GM12874 (cell line): ENCODE measurements around the gene UTS2B.

Experiments used
- TF ChIP-seq, protein P1 (sequence below): IDR thresholded peaks from 2 replicates; pipeline ENCODE4 v1.5.1; 2011; ENCODE audit warnings: low read depth, mild to moderate bottlenecking, control low read depth, low read length, moderate library complexity; ENCODE audit not compliant: insufficient read depth

UTS2B gene

GRCh38 chr3:191303596-191303995, 26.7 kb downstream of the UTS2B start:
- TF ChIP-seq, protein P1, sequence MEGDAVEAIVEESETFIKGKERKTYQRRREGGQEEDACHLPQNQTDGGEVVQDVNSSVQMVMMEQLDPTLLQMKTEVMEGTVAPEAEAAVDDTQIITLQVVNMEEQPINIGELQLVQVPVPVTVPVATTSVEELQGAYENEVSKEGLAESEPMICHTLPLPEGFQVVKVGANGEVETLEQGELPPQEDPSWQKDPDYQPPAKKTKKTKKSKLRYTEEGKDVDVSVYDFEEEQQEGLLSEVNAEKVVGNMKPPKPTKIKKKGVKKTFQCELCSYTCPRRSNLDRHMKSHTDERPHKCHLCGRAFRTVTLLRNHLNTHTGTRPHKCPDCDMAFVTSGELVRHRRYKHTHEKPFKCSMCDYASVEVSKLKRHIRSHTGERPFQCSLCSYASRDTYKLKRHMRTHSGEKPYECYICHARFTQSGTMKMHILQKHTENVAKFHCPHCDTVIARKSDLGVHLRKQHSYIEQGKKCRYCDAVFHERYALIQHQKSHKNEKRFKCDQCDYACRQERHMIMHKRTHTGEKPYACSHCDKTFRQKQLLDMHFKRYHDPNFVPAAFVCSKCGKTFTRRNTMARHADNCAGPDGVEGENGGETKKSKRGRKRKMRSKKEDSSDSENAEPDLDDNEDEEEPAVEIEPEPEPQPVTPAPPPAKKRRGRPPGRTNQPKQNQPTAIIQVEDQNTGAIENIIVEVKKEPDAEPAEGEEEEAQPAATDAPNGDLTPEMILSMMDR, result no peak

DNA sequence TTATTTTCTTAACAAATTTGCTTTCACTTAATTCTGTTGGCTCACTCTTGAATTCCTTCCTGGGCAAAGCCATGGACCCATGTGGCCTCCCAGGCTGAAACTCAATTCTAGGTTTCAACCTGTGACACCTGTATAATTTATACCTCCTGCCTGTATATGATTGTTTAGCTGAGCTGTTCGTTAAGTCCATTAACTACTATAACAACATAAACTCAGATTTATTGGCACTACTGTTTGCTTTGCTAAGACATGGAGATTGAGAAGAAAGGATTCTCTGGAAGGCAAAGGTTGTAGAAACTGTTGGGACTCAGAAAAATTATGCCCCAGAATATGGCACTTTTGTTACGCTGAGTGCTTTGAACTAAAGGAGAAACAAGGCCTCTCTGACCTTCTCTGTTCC, 27.9 kb downstream of the UTS2B start:
- TF ChIP-seq, protein P1, result no peak

- TF ChIP-seq, protein P1, result no peak
Measured at GRCh38 chr3:191301782-191302411, 28.4 kb downstream of the UTS2B start.

DNA sequence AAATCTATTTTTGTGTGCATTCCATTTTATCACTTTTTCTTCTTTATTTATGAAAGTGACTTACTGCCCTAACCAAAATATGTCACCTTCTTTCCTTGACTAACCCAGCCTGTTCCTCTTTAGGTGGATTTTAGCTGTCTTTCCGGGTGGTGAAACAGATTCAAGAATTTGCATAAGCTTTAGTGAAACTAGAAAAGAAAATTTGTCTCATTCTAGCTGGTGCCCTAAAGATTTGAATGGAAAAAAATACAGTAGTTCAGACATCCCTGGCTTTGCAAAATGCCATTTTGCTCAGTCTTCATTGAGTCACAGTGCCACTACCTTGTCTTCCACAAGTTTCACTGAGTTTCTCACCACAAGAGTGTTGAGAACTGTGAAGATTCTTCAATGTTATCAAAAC, 29.3 kb downstream of the UTS2B start:
- TF ChIP-seq, protein P1, result no peak

GRCh38 chr3:191300422-191300821, 29.9 kb downstream of the UTS2B start:
- TF ChIP-seq, protein P1, result no peak

GRCh38 chr3:191298846-191299245, 31.5 kb downstream of the UTS2B start:
- TF ChIP-seq, protein P1, result no peak

DNA sequence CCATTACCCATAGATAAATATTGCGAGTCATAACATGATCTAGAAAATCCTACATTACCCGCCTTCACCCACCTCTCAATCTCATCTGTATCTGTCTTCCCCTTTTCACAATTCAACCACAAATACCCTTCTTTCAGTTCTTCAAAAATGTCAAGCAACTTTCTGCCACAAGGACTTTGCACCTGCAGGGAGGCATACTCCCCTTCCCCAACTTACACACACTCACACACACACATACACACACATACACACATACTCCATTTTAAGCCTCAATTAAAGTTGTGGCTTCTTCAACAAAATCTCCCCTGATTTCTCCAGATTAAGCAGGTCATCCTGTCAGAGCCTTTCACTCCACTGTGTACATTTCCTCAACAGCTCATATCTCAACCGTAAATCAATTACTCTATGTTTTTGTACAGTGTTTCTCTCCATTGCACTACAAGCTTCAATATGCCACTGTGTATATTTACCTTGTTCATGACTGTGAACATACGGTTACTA, 34.2 kb downstream of the UTS2B start:
- TF ChIP-seq, protein P1, result no peak
